H1 (cell line): Measurements from ENCODE around the gene MYO1A. TPM values are rescaled to one million over a fixed set of nuclear protein-coding genes. Genes with fewer than 3 reads are reported as not detected.

Experiments
- KDM5A ChIP-seq: fragments of 200-600 bp; IDR thresholded peaks from 2 replicates; pipeline ENCODE4 v1.7.1; 2012; ENCODE audit warnings: mild to moderate bottlenecking, low read length, inconsistent platforms, mixed read lengths
- SUZ12 ChIP-seq: fragments of 200-600 bp; sonication (generic); IDR thresholded peaks from 2 replicates; pipeline ENCODE4 v1.6.1; 2012; ENCODE audit warnings: mild to moderate bottlenecking, inconsistent platforms, low read length, moderate library complexity, mixed read lengths
- TAF1 ChIP-seq: IDR thresholded peaks from 2 replicates; pipeline ENCODE4 v1.6.1; 2011; ENCODE audit warnings: mild to moderate bottlenecking, low read depth, low read length
- polyA plus RNA-seq, 7 experiments: library from polyadenylated mRNA; depleted of rRNA in 3 of 7; stranded (reverse) in 5 of 7; unstranded in 2 of 7; fragments of >200 nt in 5 of 7; fragments of 200-250 nt in 2 of 7; gene quantifications; 1 replicate in 5 of 7; 2 replicates in 1 of 7; 4 replicates in 1 of 7; pipeline versions ENCODE4 v1.2.1 to v1.2.3, GENCODE V29; 2011 to 2013; ENCODE audit warnings: missing spikeins in 2 of 7, mixed read lengths in 2 of 7
- total RNA-seq: library from RNA; stranded (reverse); fragmentation: NEBNext Ultra II Directional; extraction: Animal tissue kit (Norgen Biotek cat#: 25700); gene quantifications from 2 replicates; pipeline ENCODE4 v1.2.1, GENCODE V29; 2021
- TF ChIP-seq, protein P1 (sequence below): fragments of 300-600 bp; sonication (generic); IDR thresholded peaks from 2 replicates; pipeline ENCODE4 v1.7.1; 2012; ENCODE audit warnings: low read length, moderate library complexity, mild to moderate bottlenecking, inconsistent platforms; ENCODE audit not compliant: insufficient replicate concordance
- TF ChIP-seq, protein P2 (sequence below), 3 experiments: IDR thresholded peaks; 1 replicate in 2 of 3; 2 replicates in 1 of 3; pipeline versions ENCODE4 v1.5.1 to v1.6.1; 2011; ENCODE audit warnings: low read length in 3 of 3, mild to moderate bottlenecking in 3 of 3, inconsistent platforms in 2 of 3, low read depth in 1 of 3, moderate library complexity in 1 of 3; ENCODE audit not compliant: insufficient read depth in 1 of 3; ENCODE audit errors: control extremely low read depth in 1 of 3
- TF ChIP-seq, protein P3 (sequence below): IDR thresholded peaks from 2 replicates; pipeline ENCODE4 v1.6.1; 2012; ENCODE audit warnings: inconsistent platforms
- TF ChIP-seq, protein P4 (sequence below): IDR thresholded peaks from 2 replicates; pipeline ENCODE4 v1.6.1; 2011; ENCODE audit warnings: low read length, improper control_type of control experiment

MYO1A gene
- total and polyA plus RNA-seq, 2 of the 8 experiments (the other 6 are each of a cell fraction or from before 2014, with no cell fraction given): 0.54 to 0.77 TPM

DNA sequence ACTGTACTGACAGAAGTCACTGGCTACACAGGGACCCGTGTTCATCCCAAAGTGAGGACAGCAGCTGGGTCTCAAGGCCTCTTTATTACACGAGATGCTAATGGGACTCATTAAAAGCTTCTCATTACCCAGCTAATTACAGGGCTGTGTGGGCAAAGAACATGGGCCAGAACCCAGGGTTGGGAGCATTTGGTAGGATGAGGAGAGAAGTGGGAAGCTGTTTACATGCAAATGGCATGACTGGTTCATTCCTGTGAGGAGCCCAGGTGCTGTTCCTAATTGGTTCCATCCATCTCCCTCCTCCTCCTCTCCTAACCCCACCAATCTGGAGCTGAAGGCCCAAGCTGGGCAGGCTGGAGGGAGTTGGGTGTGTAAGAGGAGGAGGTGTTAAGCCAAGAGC, 24.7 kb downstream of the MYO1A start (continued):
- TF ChIP-seq, protein P1, sequence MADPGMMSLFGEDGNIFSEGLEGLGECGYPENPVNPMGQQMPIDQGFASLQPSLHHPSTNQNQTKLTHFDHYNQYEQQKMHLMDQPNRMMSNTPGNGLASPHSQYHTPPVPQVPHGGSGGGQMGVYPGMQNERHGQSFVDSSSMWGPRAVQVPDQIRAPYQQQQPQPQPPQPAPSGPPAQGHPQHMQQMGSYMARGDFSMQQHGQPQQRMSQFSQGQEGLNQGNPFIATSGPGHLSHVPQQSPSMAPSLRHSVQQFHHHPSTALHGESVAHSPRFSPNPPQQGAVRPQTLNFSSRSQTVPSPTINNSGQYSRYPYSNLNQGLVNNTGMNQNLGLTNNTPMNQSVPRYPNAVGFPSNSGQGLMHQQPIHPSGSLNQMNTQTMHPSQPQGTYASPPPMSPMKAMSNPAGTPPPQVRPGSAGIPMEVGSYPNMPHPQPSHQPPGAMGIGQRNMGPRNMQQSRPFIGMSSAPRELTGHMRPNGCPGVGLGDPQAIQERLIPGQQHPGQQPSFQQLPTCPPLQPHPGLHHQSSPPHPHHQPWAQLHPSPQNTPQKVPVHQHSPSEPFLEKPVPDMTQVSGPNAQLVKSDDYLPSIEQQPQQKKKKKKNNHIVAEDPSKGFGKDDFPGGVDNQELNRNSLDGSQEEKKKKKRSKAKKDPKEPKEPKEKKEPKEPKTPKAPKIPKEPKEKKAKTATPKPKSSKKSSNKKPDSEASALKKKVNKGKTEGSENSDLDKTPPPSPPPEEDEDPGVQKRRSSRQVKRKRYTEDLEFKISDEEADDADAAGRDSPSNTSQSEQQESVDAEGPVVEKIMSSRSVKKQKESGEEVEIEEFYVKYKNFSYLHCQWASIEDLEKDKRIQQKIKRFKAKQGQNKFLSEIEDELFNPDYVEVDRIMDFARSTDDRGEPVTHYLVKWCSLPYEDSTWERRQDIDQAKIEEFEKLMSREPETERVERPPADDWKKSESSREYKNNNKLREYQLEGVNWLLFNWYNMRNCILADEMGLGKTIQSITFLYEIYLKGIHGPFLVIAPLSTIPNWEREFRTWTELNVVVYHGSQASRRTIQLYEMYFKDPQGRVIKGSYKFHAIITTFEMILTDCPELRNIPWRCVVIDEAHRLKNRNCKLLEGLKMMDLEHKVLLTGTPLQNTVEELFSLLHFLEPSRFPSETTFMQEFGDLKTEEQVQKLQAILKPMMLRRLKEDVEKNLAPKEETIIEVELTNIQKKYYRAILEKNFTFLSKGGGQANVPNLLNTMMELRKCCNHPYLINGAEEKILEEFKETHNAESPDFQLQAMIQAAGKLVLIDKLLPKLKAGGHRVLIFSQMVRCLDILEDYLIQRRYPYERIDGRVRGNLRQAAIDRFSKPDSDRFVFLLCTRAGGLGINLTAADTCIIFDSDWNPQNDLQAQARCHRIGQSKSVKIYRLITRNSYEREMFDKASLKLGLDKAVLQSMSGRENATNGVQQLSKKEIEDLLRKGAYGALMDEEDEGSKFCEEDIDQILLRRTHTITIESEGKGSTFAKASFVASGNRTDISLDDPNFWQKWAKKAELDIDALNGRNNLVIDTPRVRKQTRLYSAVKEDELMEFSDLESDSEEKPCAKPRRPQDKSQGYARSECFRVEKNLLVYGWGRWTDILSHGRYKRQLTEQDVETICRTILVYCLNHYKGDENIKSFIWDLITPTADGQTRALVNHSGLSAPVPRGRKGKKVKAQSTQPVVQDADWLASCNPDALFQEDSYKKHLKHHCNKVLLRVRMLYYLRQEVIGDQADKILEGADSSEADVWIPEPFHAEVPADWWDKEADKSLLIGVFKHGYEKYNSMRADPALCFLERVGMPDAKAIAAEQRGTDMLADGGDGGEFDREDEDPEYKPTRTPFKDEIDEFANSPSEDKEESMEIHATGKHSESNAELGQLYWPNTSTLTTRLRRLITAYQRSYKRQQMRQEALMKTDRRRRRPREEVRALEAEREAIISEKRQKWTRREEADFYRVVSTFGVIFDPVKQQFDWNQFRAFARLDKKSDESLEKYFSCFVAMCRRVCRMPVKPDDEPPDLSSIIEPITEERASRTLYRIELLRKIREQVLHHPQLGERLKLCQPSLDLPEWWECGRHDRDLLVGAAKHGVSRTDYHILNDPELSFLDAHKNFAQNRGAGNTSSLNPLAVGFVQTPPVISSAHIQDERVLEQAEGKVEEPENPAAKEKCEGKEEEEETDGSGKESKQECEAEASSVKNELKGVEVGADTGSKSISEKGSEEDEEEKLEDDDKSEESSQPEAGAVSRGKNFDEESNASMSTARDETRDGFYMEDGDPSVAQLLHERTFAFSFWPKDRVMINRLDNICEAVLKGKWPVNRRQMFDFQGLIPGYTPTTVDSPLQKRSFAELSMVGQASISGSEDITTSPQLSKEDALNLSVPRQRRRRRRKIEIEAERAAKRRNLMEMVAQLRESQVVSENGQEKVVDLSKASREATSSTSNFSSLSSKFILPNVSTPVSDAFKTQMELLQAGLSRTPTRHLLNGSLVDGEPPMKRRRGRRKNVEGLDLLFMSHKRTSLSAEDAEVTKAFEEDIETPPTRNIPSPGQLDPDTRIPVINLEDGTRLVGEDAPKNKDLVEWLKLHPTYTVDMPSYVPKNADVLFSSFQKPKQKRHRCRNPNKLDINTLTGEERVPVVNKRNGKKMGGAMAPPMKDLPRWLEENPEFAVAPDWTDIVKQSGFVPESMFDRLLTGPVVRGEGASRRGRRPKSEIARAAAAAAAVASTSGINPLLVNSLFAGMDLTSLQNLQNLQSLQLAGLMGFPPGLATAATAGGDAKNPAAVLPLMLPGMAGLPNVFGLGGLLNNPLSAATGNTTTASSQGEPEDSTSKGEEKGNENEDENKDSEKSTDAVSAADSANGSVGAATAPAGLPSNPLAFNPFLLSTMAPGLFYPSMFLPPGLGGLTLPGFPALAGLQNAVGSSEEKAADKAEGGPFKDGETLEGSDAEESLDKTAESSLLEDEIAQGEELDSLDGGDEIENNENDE: no peak
- TF ChIP-seq, protein P2, sequence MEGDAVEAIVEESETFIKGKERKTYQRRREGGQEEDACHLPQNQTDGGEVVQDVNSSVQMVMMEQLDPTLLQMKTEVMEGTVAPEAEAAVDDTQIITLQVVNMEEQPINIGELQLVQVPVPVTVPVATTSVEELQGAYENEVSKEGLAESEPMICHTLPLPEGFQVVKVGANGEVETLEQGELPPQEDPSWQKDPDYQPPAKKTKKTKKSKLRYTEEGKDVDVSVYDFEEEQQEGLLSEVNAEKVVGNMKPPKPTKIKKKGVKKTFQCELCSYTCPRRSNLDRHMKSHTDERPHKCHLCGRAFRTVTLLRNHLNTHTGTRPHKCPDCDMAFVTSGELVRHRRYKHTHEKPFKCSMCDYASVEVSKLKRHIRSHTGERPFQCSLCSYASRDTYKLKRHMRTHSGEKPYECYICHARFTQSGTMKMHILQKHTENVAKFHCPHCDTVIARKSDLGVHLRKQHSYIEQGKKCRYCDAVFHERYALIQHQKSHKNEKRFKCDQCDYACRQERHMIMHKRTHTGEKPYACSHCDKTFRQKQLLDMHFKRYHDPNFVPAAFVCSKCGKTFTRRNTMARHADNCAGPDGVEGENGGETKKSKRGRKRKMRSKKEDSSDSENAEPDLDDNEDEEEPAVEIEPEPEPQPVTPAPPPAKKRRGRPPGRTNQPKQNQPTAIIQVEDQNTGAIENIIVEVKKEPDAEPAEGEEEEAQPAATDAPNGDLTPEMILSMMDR (IDR thresholded peaks at IDR 0.05; ENCODE audit: control extremely low read depth in 1 of 3, insufficient read depth in 1 of 3, low read depth in 1 of 3, low read length in 3 of 3): no peak
- TF ChIP-seq, protein P3, sequence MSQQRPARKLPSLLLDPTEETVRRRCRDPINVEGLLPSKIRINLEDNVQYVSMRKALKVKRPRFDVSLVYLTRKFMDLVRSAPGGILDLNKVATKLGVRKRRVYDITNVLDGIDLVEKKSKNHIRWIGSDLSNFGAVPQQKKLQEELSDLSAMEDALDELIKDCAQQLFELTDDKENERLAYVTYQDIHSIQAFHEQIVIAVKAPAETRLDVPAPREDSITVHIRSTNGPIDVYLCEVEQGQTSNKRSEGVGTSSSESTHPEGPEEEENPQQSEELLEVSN: no peak
- TF ChIP-seq TAF1 (no peak), SUZ12 (no peak), KDM5A (no peak)
- TF ChIP-seq, protein P4, sequence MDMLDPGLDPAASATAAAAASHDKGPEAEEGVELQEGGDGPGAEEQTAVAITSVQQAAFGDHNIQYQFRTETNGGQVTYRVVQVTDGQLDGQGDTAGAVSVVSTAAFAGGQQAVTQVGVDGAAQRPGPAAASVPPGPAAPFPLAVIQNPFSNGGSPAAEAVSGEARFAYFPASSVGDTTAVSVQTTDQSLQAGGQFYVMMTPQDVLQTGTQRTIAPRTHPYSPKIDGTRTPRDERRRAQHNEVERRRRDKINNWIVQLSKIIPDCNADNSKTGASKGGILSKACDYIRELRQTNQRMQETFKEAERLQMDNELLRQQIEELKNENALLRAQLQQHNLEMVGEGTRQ: no peak
